GM19025 (cell line): ENCODE measurements around the gene C8A.

Experiments used
- ATAC-seq: cut with Tn5 transposase; IDR thresholded peaks from one replicate; pipeline ENCODE4 v1.9.1; 2021; ENCODE audit warnings: mild to moderate bottlenecking, low read depth, moderate library complexity; ENCODE audit not compliant: unreplicated experiment

C8A gene

DNA sequence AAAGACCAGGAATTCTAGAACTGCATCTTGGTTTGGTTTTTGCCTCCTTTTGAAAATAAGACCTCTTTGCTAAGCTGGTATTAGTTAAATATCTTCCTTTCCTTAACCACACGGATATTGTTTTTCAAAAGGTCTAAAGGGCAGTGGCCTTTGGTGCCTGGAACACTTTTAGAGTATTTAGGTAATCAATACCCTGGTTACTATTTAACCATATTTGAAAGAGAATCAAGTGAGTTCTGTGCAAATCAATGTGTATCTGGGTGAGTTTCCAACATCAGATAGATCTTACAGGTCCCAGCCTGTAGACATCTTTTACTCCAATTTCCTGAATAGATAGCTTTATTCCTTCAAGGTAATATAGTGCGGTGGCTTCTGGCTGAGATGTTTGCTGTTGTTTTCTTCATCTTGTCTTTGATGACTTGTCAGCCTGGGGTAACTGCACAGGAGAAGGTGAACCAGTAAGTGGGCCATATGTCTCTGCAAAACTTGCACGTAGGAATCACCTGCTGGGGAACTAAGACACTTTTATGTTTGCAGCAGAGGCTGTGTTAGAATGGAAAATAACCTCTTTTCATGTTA lies at the start of gene C8A:
C8A (plus strand) TSS at position 277 of the 579 bp plus-strand sequence; CDS start at position 382, 105 bp downstream.
- ATAC-seq: no peak

- ATAC-seq: no peak
Observed at GRCh38 chr1:56806804-56807203, 47.8 kb upstream of the C8A start.

DNA sequence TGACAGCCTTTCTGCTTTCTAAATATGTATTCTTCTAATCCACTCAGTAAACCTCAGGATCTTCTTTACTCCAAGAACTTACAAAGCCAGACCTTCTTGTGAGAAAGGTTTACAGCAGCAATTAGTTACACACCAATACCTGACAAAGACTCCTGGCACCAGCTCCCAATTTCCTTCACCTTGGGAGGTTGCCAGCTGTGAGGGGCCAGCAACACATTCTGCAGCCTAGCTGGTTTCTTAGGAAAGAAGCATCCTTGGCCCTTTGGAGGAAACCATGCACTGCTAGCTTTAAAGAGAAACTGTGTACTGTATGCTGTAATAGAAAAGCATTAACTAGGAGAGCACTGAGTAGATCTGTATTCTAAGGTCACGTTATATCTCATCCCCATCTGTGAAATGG lies 46.2 kb upstream of the C8A start:
- no peak for ATAC-seq

DNA sequence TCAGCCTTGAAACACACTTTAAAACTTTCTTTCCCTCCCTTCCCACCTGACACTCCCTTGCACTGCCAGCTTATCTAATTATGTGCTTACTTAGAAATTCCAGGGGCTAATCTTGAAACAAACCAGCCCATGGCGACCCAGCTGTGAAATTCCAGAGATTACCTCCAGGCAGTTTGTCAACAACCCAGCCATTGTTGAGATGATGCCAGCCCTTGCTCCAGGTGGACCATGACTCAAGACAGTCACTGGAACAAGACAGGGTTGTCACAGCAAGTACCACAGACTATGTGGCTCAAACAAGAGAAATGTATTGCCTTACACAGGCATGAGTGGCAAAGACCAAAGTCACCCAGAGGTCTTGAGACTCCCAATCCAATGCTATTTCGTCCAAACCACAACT lies 43.3 kb upstream of the C8A start:
- ATAC-seq: no peak

DNA sequence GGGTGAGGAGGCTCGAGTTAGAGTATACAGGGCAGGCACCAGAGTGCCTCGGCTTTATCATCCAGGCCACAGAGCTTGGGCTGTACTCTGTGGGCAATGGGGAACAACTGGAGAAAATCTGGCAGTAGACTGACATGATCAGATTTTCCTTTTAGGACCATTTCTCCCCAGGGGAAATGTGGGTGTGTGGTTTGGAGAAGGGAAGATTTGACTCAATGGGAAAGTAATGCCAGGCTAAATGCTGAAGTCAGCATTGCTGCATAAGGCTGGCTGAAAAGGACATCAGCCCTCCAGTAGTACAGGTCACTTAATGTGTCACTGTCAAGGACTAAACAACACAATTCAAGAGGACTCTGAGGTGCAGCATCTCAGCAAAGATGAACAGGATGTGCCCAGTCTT lies 40.4 kb upstream of the C8A start:
- no peak for ATAC-seq

DNA sequence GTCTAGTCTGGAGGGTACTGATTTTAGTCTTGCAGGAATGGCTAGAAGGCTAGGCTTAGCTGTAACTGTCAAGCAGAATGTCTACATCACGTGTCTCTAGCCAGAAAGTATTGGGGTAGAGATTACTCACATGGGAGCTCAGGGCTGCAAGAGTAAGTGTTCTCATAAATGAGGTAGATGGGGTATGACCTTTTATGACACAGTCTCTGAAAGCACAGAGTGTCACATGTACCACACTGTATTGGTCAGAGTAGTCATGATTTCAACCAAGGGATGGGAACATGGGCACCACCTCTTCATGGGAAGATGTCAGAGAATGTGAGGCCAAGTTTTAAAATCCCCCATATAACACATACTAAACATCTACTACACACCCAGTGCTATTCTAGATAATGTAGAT lies 38.3 kb upstream of the C8A start:
- no peak for ATAC-seq

GRCh38 chr1:56816909-56817308 lies 37.7 kb upstream of the C8A start:
- ATAC-seq: peak; percentile 56

DNA sequence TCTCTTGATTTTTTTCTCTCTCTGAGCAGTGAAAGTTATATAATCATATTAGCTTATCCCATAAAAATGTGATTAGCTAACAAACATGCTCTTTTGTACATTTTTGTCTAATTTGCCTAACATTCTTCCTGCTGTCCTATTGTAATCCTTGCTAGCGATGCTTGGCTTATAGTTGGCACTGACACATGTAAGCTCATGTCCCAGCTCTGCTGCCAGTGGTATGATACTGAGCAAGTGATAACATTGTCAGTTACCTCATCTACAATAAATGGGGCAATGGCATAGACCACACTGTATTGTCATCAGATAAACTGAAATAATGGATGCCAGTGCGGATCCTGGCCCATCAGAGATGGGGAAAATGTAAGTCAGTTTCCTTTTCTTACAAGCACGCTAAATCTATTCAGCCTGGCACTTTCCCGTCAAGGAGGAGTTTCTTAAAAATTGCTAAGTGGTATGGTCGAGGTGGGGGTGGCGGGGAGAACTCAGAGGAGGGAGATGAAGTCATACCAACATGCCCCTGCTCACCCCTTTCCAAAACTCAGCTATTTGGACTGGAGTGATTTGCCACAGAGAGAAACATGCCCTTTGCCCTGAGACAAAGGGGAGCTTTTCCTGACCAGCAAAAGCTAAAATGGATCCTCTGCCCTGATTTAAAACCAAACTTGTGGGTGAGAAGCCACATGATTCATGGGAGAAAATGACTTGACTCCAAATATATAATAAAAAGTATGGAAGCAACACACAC lies 36.7 kb upstream of the C8A start:
- ATAC-seq: no peak

- no peak for ATAC-seq
Observed at GRCh38 chr1:56819387-56819899, 35.2 kb upstream of the C8A start, which contains the start of gene FYB2. Gene FYB2 (minus strand): TSS chr1:56819404. CDS start chr1:56819290, 114 bp downstream.

GRCh38 chr1:56820755-56821461 lies 33.7 kb upstream of the C8A start:
- peak; percentile 55 for ATAC-seq

DNA sequence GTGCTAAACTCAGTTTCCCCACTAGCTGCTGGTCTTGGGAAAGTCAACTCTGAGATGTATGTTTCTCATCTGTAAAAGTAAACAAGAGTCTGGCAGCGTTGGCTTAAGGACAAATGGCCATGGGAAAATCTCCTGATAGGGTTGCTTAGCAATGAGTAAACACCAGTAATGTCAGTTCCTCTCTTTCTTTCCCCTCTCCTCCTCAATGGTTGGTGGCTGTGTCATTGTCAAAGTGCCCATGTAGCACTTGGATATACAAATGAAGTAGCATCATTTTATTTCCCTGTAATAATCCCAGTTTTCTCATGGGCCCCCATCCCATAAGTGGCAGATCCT lies 33.2 kb upstream of the C8A start:
- no peak for ATAC-seq

DNA sequence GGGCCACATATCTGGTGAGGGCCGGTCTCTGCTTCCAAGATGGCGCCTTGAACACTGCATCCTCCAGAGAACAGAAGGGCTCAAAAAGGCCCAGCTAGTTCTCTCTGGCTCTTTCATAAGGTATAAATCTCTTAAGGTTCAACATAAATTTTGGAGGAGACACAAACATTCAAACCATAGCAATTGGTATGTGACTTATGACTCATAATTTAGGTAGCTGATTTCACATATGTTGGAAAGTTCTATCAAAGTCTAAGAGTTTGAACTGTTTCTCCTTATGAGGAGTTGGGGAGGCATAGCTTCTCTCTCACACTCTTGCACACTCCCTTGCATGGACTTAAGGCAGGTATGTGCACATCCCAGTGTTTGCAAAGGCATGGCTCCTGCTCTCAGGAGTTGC lies 30.3 kb upstream of the C8A start:
- ATAC-seq: no peak

GRCh38 chr1:56824938-56825337 lies 29.7 kb upstream of the C8A start:
- ATAC-seq: no peak

GRCh38 chr1:56825436-56825835 lies 29.2 kb upstream of the C8A start:
- no peak for ATAC-seq

DNA sequence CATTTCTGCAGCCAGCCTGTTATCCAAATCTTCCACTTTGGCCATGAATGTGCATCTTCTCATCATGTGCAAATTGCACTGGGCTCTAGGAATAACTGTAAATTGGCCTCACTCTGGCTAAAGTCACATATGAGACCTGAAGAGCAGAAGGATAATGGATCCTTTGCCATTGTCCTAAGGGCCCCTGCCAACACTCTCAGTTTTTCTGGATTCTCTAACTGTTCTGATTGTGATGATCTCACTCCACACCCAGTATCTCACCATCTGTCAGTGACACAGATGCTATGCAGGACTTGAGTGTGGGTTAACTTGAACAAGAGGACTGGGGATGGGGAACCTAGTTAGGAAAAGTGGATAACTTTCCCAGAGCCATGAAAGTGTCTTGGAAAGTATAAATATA lies 26.9 kb upstream of the C8A start:
- ATAC-seq: no peak

DNA sequence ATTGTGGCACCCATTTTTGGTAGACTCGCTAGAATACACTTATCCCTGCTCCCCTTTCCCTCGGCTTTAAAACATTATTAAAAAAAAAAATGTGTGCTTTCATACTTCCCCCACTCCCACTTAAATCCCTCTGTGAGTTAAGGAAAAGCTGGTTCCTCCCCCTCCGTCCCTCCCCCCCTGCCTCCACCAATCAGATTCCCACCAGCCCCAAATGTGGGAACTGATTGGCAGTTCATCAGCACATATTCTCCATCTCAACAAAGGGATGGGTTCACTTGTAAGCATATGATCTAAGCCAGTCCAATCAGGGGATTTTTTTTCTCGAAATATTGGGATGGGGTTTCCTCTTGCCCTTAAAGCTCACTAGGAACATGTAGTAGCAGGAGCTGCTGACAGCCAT lies 24.5 kb upstream of the C8A start:
- no peak for ATAC-seq

- ATAC-seq: no peak
Observed at GRCh38 chr1:56831871-56832693, 22.5 kb upstream of the C8A start.

DNA sequence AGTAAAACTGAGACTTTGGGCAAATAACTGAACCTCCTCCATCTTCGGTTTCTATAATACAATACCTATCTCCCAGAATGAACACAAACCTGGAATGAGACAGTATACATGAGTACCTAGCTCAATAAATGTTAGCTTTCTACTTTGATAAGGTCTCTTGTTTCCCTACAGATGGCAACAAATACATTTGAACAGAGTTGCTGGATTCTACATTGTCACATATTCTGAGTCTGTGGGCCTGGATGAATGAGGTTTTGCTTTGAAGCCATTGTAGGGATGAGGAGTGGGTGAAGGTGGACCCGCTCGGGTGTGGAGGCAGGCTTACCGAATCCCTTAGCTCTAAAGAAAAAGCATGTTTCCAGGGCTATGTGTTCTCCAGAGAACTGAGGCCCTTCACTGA lies 21.5 kb upstream of the C8A start:
- ATAC-seq: no peak

DNA sequence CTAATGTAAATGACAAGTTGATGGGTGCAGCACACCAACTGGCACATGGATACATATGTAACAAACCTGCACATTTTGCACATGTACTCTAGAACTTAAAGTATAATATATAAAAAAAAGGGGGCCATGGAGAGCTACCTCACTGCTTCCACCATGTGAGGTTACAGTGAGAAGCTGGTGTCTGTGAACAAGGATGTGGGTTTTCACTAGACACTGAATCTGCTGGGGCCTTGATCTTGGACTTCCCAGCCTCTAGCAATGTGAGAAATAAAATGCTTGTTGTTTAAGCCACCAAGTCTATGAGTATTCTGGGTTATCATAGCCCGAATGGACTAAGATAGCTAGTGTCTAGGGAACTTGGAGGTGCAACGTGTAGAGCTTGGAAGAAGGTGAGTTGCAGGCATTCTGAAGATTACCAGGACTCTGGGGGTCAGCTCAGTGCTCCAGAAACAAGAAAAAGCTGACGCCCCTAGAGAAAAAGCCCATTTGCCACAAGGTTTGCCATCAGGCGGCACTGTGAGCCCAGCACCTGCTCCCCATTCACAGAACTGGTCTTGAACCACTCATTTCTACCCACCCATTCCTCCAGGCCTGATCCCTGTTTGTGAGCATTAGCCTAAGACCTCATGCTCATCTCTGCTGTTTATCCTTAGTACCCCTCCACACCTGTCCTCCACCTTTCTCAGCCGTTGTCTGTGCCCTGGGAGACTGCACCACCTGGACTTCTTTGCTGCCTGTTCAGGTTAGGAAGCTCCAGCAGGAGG lies 20.3 kb upstream of the C8A start:
- ATAC-seq: no peak

GRCh38 chr1:56835657-56836056 lies 18.9 kb upstream of the C8A start:
- ATAC-seq: no peak
